ENCODE results near the gene PRDM16.

DNA sequence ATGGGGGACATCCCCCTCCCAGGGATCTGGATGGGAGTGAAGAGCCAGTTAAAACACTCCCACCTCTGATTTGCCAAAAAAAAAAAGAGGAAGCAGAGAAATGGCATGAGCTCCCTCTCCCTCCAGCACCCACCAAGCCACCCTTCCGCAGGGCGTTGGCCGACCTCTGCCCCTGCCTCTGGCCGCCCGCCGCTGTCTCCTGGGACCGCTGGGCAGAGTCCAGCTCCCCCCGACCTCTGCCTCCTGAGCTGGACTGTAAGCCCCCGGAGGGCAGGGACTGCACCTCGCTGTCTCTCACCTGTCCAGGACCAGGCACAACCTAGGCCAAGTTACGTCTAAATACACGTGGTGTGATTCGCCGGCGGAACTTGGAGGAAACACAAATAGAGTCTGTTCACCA, 174.3 kb downstream of the PRDM16 start:
- TF ChIP-seq HDAC2 (IDR thresholded peaks at IDR 0.05; ENCODE audit: borderline replicate concordance in 1 of 2, low read depth in 2 of 2, low read length in 2 of 2) (no peak), POLR2A (IDR thresholded peaks at IDR 0.05; ENCODE audit: control extremely low read depth in 1 of 2, low read depth in 2 of 2, low read length in 2 of 2) (no peak), GTF2F1 (IDR thresholded peaks at IDR 0.05; ENCODE audit: borderline replicate concordance, low read depth, low read length) (no peak), ASH2L (IDR thresholded peaks at IDR 0.05; ENCODE audit: low read length) (no peak), RFX5 (IDR thresholded peaks at IDR 0.05; ENCODE audit: borderline replicate concordance, low read depth, low read length) (no peak), YY1 (IDR thresholded peaks at IDR 0.05; ENCODE audit: low read depth, low read length) (no peak)
- TF ChIP-seq, protein P1, sequence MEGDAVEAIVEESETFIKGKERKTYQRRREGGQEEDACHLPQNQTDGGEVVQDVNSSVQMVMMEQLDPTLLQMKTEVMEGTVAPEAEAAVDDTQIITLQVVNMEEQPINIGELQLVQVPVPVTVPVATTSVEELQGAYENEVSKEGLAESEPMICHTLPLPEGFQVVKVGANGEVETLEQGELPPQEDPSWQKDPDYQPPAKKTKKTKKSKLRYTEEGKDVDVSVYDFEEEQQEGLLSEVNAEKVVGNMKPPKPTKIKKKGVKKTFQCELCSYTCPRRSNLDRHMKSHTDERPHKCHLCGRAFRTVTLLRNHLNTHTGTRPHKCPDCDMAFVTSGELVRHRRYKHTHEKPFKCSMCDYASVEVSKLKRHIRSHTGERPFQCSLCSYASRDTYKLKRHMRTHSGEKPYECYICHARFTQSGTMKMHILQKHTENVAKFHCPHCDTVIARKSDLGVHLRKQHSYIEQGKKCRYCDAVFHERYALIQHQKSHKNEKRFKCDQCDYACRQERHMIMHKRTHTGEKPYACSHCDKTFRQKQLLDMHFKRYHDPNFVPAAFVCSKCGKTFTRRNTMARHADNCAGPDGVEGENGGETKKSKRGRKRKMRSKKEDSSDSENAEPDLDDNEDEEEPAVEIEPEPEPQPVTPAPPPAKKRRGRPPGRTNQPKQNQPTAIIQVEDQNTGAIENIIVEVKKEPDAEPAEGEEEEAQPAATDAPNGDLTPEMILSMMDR (IDR thresholded peaks at IDR 0.05; ENCODE audit: control extremely low read depth in 1 of 3, insufficient read depth in 1 of 3, low read depth in 1 of 3, low read length in 3 of 3) = no peak
- TF ChIP-seq, protein P2, sequence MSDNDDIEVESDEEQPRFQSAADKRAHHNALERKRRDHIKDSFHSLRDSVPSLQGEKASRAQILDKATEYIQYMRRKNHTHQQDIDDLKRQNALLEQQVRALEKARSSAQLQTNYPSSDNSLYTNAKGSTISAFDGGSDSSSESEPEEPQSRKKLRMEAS (IDR thresholded peaks at IDR 0.05) = no peak

Measured in H1 (cell line).